GM12892 (cell line): Measurements from ENCODE around the gene RTCA.

Source experiments
- POLR2A ChIP-seq: IDR thresholded peaks from 2 replicates; pipeline ENCODE4 v1.6.1; 2011; ENCODE audit warnings: low read depth, low read length, control low read depth
- POLR2AphosphoS5 ChIP-seq: IDR thresholded peaks from 2 replicates; pipeline ENCODE4 v1.6.1; 2011; ENCODE audit warnings: low read depth, low read length, control low read depth
- TAF1 ChIP-seq: IDR thresholded peaks from 2 replicates; pipeline ENCODE4 v1.6.1; 2011; ENCODE audit warnings: low read depth, mild to moderate bottlenecking, control low read depth, low read length, borderline replicate concordance

- TF ChIP-seq POLR2A (no peak), TAF1 (no peak), POLR2AphosphoS5 (no peak)
These were observed 76.3 kb downstream of the RTCA start for GRCh38 chr1:100342348-100342747.
